GM19455 (cell line): ENCODE data around the gene NUDCD3.
A peak's percentile ranks its signal among the peaks of the same experiment; 100 is the strongest.

Experiments used
- ATAC-seq: cut with Tn5 transposase; IDR thresholded peaks from one replicate; pipeline ENCODE4 v1.9.1; 2021; ENCODE audit not compliant: unreplicated experiment

Gene NUDCD3

DNA sequence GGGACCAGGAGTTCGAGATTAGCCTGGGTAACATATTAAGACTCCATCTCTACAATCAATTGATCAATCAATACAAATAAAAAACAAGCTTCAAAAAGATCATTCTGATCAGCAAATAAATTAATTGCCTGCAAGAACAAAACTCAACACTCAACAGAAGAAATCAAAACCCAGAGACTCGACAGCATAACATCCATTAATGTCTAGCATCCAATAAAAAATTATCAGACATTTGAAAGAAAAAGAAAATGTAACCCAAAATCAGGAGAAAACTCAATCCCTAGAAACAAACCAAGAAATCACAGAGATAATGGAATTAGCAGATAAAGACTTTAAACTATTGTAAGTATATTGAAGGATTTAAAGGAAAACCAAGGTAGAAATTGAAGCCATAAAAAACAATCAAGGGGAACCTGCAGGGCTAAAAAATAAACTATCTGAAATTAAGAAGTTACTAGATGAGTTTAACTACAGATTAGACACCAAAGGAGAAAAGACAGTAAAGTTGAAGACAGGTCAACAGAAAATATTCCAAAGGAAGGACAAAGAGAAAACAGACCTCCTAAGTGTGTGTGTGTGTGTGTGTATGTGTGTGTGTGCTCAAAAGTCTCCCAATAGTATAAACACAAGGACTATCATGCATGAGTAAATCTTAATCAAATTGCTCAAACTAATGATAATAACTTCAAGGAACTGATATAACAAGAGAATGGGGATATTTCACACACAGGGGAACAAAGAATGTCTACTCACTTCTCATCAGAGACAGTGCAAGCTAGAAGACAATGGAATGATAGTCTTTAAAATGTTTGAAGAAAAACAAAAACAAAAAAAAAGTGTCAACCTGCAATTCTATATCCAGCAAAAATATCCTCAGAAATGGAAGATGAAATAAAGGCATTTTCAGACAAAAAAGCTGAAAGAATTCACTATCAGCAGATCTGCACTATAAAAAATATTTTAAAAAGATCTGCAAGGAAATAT, 7.7 kb downstream of the NUDCD3 start:
- no peak for ATAC-seq

DNA sequence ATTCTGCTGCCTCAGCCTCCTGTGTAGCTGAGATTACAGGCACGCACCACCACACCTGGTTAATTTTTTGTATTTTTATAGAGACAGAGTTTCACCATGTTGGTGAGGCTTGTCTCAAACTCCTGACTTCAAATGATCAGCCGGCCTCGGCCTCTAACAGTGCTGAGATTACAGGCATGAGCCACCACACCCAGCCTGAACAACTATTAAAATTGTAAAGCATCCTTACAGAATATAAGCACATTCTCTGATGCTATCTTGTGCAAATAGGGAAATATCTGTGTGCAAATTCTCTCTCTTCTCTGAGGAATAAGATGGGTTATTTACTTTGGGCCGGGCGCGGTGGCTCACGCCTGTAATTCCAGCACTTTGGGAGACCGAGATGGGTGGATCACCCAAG, 12.5 kb downstream of the NUDCD3 start:
- ATAC-seq, result no peak

GRCh38 chr7:44477063-44477830, 13.2 kb downstream of the NUDCD3 start:
- ATAC-seq, result peak; percentile 88

DNA sequence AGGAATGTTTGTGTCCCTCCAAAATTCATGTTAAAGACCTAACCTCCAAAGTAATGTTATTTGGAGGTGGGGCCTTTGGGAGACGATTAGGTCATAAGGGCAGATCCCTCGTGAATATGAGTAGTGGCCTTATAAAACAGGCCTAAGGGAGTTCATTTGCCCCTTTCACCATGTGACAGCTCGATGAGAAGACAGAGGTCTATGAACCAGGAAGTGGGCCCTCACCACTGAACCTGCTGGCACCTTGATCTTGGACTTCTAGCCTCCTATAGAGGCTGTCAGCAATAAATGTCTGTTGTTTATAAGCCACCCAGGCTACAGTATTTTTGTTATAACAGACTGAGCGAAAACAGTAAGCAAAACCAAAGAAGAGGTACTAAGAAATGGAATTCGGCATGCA, 14.1 kb downstream of the NUDCD3 start:
- no peak for ATAC-seq

- no peak for ATAC-seq
Observed at GRCh38 chr7:44473295-44473694, 17.2 kb downstream of the NUDCD3 start.

- no peak for ATAC-seq
Observed at GRCh38 chr7:44472843-44473242, 17.6 kb downstream of the NUDCD3 start.

DNA sequence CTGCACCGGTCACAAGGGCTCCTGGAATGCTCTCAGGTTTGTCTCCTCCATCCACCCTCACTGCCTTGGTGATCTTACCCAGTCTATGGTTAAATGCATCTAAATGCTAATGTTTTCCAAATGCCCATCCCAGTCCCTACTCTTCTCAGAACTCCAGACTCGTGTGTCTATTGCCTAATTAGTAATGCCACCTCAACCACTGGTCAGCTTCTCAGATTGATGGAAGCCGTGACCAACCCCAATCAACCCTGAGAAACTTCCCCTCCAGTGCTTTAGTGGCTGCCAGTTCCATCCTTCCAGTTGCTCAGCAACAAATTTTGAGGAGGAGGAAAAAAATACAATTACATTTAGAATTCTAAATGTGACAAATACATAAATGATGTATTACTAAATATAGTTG, 18.6 kb downstream of the NUDCD3 start:
- no peak for ATAC-seq

- no peak for ATAC-seq
Observed at GRCh38 chr7:44471436-44471835, 19.0 kb downstream of the NUDCD3 start.

- ATAC-seq, result no peak
Observed at GRCh38 chr7:44470628-44471245, 19.7 kb downstream of the NUDCD3 start.

GRCh38 chr7:44470135-44470479, 20.4 kb downstream of the NUDCD3 start:
- ATAC-seq, result no peak

- no peak for ATAC-seq
Observed at GRCh38 chr7:44469461-44470134, 20.9 kb downstream of the NUDCD3 start.

DNA sequence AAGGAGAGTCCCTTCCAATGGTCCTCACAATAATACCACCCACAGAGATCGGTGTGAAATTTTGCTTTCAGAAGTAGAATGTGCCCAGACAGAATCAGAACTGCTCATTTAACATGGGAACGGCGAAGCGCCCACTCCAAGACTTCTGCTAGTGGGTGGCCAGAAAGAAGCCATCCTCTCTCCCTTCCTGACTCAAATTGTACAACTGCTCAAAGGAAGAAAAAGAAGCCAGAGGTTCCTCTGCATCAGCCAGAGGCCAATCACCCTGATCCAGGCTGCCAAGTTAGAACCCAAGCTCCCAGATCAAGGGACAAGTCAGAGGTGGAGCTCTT, 23.3 kb downstream of the NUDCD3 start:
- ATAC-seq, result no peak

- ATAC-seq, result no peak
Observed at GRCh38 chr7:44466300-44467216, 23.9 kb downstream of the NUDCD3 start.

- ATAC-seq, result no peak
Observed at GRCh38 chr7:44465490-44465889, 25.0 kb downstream of the NUDCD3 start.

DNA sequence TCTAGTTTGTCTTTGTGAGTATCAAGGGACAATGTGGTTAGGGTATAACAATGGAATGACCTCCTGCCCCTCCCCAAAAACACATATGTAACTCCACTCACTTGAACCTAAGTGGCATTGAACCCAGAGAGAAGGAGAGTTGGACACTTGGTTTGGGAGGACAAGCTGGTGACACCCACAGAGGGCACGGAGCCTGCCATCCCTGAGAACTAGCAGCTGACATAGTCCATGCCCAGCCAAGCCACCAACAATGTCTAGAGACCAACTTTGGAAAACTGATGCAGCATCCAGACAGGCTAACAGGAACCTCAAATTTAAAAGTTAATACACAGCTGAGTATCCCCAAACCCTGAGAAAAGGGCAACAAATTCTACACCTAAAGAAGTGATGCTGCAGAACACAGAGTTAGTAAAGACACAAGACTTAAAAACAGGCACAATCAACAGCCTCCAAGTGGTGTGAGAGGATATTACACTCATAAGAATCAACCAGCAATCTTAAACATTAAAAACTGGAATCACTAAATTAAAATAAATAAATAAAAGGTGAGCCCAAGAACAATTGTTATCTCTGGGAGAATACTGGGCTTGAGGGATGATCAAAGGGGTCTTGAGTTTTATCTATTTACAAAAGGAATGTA, 27.2 kb downstream of the NUDCD3 start:
- ATAC-seq, result no peak

DNA sequence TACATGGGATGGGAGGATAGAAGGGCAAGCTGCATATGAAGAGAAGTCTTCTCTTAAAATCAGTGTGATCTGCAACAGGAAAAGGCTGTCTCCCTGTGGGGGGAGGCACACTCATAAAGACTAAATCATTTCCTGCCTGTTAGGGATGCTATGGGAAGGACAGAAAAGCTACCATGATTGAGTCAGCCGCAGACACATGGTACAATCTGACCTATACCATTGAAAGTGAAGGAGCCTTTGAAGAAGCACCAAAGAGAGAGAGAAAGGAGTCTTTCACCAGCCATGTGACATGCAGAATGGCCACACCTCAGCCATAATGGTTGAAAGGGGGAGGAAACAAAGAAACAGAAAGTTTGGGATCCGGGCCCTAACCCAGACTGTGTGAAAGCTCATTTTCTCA, 29.1 kb downstream of the NUDCD3 start:
- no peak for ATAC-seq

DNA sequence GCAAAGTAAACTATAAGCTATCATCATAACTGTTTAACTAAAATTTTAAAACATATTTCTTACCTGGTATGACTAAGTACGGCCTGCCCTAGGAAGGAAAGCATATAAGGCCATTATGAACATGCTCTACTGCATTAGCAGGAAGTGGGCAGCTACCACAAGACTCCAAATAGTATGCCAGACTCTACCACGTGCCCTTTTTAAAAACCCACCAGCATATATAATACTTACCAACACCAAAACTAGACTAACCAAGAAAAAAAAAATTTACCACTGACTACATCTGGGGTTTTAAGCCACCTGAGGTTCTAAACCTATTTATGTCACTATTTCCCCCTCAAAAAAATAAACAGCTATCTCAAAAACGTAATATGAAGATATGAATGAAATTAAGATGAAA, 30.1 kb downstream of the NUDCD3 start:
- ATAC-seq, result peak; percentile 96

DNA sequence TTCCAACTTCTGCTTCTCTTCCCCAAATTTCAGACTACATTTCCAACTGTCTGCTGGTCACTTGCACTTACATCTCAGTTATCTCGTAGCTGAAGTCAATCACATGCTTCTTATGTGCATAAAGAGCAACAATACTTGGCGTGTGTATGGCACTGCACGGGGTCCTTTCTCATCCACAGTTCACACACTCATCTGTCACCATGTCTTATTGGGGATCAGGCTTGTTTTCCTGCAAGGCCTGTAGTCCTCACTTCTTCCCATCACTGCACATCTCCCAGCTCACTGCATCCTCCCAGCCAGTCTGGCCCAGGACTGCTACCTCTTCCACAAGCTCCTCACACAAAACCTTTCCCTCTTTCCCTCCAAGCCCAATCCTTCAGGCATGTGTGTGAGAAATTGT, 35.3 kb downstream of the NUDCD3 start:
- ATAC-seq, result no peak

- no peak for ATAC-seq
Observed at GRCh38 chr7:44454348-44454747, 36.1 kb downstream of the NUDCD3 start.

GRCh38 chr7:44451123-44451522, 39.3 kb downstream of the NUDCD3 start:
- no peak for ATAC-seq
